ENCODE results near the gene CEACAM6.

Gene CEACAM6

GRCh38 chr19:41799444-41800000, 44.2 kb downstream of the CEACAM6 start:
- TF ChIP-seq ZNF274 (IDR thresholded peaks at IDR 0.05; ENCODE audit: low read depth, low read length) = no peak
- no peak overlapping the region for H3K4me3 ChIP-seq (ENCODE audit: low read length)

DNA sequence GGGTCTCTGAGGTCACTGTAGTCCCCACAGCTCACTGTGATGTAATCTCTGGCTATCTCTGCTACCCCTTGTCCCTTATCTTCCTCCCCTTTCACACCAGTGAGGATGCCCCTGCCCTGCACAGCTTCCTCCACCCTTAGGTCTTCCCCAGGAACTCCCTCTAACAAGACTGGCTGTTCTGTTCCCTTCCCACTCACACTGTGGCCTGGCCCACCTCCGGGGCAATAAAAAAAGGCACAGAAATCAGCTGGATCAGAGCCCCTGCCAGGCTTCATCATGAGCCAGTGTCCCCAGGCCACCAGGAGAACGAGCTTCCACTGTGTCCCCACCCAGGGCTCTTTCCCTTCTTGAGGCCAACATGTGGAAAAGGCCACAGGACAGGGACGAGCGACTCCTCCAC, 45.7 kb downstream of the CEACAM6 start:
- no peak overlapping the region for H3K4me3 ChIP-seq (ENCODE audit: low read length)

GRCh38 chr19:41801792-41802211, 46.5 kb downstream of the CEACAM6 start:
- H3K4me3 ChIP-seq (ENCODE audit: low read length) = no peak overlapping the region
- TF ChIP-seq ZNF274 (IDR thresholded peaks at IDR 0.05; ENCODE audit: low read depth, low read length) = no peak

More for the DNA sequence above, 45.7 kb downstream of the CEACAM6 start:
- TF ChIP-seq ZNF274 (IDR thresholded peaks at IDR 0.05; ENCODE audit: low read depth, low read length) = no peak

DNA sequence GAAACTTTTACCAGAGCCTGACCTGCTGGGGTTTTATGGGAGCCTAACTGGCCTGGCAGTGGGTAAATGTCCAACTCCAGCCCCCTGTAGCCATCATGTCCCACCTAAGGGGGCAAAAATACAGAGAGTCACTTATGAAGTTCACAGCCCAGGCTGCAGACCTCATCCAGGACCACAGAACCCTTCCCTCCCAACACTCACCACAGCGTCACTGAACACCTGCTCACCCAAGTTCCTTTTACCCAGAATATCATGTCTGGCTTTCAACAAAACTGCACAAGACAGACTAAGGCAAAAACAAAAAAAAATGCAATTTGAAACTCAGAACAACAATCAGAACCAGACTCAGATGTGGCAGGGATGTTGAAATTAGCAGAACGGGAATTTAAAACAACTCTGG, 47.4 kb downstream of the CEACAM6 start:
- no peak overlapping the region for H3K4me3 ChIP-seq (ENCODE audit: low read length)
- TF ChIP-seq ZNF274 (IDR thresholded peaks at IDR 0.05; ENCODE audit: low read depth, low read length) = no peak

DNA sequence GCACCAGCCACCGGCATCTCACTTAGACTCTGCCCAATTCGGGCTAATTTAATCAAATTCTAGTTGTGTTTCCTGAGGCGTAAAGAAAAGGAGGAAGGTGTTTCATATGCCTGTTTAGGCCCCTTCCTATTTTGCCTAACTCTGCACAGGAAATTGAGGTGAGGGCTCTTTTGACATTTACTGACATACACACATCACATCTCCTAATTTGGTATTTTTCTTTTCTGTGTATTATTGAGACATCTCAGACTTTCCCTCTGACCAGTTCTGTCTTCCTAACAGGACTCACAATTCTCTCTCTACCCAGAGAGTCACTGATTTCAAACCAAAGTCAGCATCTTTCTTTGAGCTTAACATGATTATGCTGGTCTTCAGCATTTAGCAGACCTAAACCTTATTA, 49.0 kb downstream of the CEACAM6 start:
- TF ChIP-seq ZNF274 (IDR thresholded peaks at IDR 0.05; ENCODE audit: low read depth, low read length) = no peak
- H3K4me3 ChIP-seq (ENCODE audit: low read length) = no peak overlapping the region

GRCh38 chr19:41807176-41807575, 51.8 kb downstream of the CEACAM6 start:
- TF ChIP-seq ZNF274 (IDR thresholded peaks at IDR 0.05; ENCODE audit: low read depth, low read length) = no peak
- no peak overlapping the region for H3K4me3 ChIP-seq (ENCODE audit: low read length)

- H3K4me3 ChIP-seq (ENCODE audit: low read length) = no peak overlapping the region
- TF ChIP-seq ZNF274 (IDR thresholded peaks at IDR 0.05; ENCODE audit: low read depth, low read length) = no peak
These were observed 53.6 kb downstream of the CEACAM6 start for GRCh38 chr19:41808663-41809566.

DNA sequence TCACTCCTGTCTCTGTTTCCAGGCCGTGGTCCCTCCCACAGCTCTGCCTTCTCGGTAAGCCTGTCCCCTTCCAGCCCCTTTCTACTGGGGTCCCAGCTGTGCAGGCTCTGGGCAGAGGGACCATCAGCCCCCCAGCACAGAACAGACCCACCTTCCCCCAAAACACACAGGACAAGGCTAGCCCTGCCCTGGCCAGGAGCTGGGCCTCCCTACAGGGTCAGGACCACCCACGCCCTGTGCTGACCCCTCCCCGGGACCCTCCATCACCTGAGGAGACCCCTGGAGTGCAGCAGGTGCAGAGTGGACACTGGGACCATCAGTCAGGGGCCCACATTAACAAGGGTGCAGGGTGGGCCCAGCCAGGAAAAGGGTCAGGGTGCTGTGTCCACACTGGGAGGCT, 55.0 kb downstream of the CEACAM6 start:
- no peak for TF ChIP-seq ZNF274 (IDR thresholded peaks at IDR 0.05; ENCODE audit: low read depth, low read length)
- no peak overlapping the region for H3K4me3 ChIP-seq (ENCODE audit: low read length)

DNA sequence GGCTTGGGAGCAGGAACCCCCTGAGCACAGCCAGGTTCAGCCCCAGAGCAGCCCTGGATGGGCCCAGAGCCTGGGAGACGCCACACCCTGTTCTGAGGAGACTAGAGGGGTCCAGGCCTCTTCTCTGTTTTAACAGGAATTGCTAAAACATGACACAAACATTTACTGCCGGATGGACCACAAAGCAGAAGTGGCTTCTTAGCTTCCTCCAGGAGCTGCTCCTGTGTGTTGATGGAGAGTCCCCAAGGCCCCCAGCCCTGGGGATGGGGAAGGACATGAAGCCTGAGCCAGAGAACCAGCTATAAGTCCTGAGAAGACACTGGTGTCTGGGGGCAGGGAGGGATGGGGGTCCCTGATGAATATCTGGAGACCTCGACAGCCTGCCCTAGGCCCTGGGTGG, 55.7 kb downstream of the CEACAM6 start:
- no peak overlapping the region for H3K4me3 ChIP-seq (ENCODE audit: low read length)
- no peak for TF ChIP-seq ZNF274 (IDR thresholded peaks at IDR 0.05; ENCODE audit: low read depth, low read length)

DNA sequence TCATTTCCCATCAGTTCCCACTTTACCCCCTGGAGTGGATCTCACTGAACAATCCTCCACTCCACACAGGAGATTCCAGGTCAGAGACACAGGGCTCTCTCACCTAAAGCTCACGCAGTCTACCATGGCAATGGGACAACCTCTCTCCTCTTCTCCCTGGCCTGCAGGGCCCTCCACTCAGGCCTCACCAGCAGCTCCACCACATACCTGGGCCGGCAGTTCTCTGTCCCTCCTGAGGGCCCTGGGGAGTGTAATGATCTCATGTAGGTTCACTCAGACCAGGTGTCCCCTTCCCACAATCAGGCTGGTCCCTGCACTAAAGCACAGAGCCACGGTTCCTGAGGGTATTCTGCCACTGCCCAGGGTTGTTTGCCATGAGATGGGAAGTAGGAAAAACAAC, 56.7 kb downstream of the CEACAM6 start:
- no peak for TF ChIP-seq ZNF274 (IDR thresholded peaks at IDR 0.05; ENCODE audit: low read depth, low read length)

GRCh38 chr19:41813911-41814310, 58.6 kb downstream of the CEACAM6 start:
- H3K4me3 ChIP-seq (ENCODE audit: low read length) = no peak overlapping the region
- TF ChIP-seq ZNF274 (IDR thresholded peaks at IDR 0.05; ENCODE audit: low read depth, low read length) = no peak

More for the DNA sequence above, 56.7 kb downstream of the CEACAM6 start:
- no peak overlapping the region for H3K4me3 ChIP-seq (ENCODE audit: low read length)

GRCh38 chr19:41815301-41815700, 60.0 kb downstream of the CEACAM6 start:
- no peak for TF ChIP-seq ZNF274 (IDR thresholded peaks at IDR 0.05; ENCODE audit: low read depth, low read length)
- no peak overlapping the region for H3K4me3 ChIP-seq (ENCODE audit: low read length)

DNA sequence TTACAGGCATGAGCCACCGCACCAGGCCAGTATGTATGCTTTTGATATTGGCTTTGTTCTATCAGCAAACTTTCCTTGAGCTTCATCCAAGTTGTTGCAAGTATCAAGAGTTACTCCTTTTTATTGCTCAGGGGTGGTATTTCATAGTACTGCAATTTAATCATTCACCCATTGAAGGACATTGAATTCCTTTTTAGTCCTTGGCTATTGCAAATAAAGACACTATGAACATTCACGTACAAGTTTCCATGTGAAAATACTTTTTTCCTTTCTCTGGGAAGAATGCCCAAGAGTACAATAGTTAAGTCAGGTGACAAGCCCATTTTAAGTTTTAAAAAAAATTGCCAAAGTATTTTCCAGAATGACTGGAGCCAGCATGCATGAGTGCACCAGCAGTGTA, 61.4 kb downstream of the CEACAM6 start:
- no peak for TF ChIP-seq ZNF274 (IDR thresholded peaks at IDR 0.05; ENCODE audit: low read depth, low read length)
- H3K4me3 ChIP-seq (ENCODE audit: low read length) = no peak overlapping the region

GRCh38 chr19:41821003-41821735, 65.8 kb downstream of the CEACAM6 start:
- no peak for TF ChIP-seq ZNF274 (IDR thresholded peaks at IDR 0.05; ENCODE audit: low read depth, low read length)
- H3K4me3 ChIP-seq (ENCODE audit: low read length) = no peak overlapping the region
